HepG2 (cell line): ENCODE data around the gene NLRC3. TPM values are rescaled to one million over a fixed set of nuclear protein-coding genes. Genes with fewer than 3 reads are reported as not detected.

Experiments
- ATAC-seq: fragments of 200-7000 bp; cut with Tn5 transposase; 3 replicates; pipeline ENCODE4 v1.9.1; 2020; ENCODE audit warnings: mild to moderate bottlenecking, moderate library complexity
- BruUV-seq: library from RNA; stranded (reverse); fragments of 400-500 nt; replicated peaks from 2 replicates; lab custom pipeline; 2021; lab: Mats Ljungman, UMichigan
- CTCF ChIA-PET: fragments of 300-600 bp; formaldehyde crosslinking; extraction: SDS; loops from one replicate; lab custom pipeline; 2021; ENCODE audit warnings: low total read pairs, inconsistent platforms, low intra/inter-chr PET ratio; lab: Yijun Ruan, JAX
- POLR2A ChIA-PET: fragments of 350-600 bp; sonication (Branson Sonifier 250); formaldehyde crosslinking; loops from one replicate; lab custom pipeline; 2020; ENCODE audit warnings: antibody characterized with exemption, inconsistent platforms; lab: Yijun Ruan, JAX
- DNase-seq: peaks from one replicate; pipeline ENCODE4 v3.0.0-alpha.2; 2015; ENCODE audit warnings: low spot score
- FAIRE-seq: peaks from 3 replicates; lab custom pipeline; 2011; peaks lifted over from hg19 to GRCh38; lab: Jason Lieb, UNC
- H2AFZ ChIP-seq: one replicate; pipeline ENCODE4 v1.6.1; 2011; ENCODE audit warnings: low read length, inconsistent platforms
- H3K27ac ChIP-seq: fragments of 300-600 bp; 3 replicates; pipeline ENCODE4 v1.8.0; 2011; ENCODE audit warnings: mixed run types, mild to moderate bottlenecking, mixed read lengths, low read length, inconsistent platforms; ENCODE audit not compliant: insufficient read depth; ENCODE audit errors: extremely low read length
- H3K27me3 ChIP-seq, 2 experiments: fragments of 200-600 bp in 1 of 2; 2 replicates in 1 of 2; 3 replicates in 1 of 2; pipeline versions ENCODE4 v1.6.0 to v1.8.0; 2011; ENCODE audit warnings: low read length in 2 of 2, mild to moderate bottlenecking in 2 of 2, moderate library complexity in 2 of 2, inconsistent platforms in 1 of 2; ENCODE audit not compliant: insufficient read depth in 2 of 2, control insufficient read depth in 1 of 2
- H3K36me3 ChIP-seq, 2 experiments: fragments of 200-600 bp in 1 of 2; replicated peaks in 1 of 2; 2 replicates in 1 of 2; 3 replicates in 1 of 2; pipeline versions ENCODE4 v1.5.1 to v1.8.0; 2011; ENCODE audit warnings: low read length in 2 of 2, inconsistent platforms in 1 of 2; ENCODE audit not compliant: insufficient read depth in 2 of 2, control insufficient read depth in 1 of 2
- H3K4me1 ChIP-seq: 2 replicates; pipeline ENCODE4 v1.5.1; 2012; ENCODE audit warnings: low read length, inconsistent platforms; ENCODE audit not compliant: insufficient read depth
- H3K4me2 ChIP-seq: 2 replicates; pipeline ENCODE4 v1.6.0; 2011; ENCODE audit warnings: low read depth, low read length, inconsistent platforms
- H3K4me3 ChIP-seq, 3 experiments: fragments of 200-600 bp in 1 of 3; sonication (generic), shearing (Covaris generic) in 1 of 3; replicated peaks in 1 of 3; 2 replicates each; pipeline ENCODE4 v1.5.1; 2011 to 2016; ENCODE audit warnings: low read length in 3 of 3, inconsistent platforms in 2 of 3, low read depth in 2 of 3, mild to moderate bottlenecking in 2 of 3, control low read depth in 1 of 3, mixed read lengths in 1 of 3; ENCODE audit not compliant: insufficient read depth in 1 of 3
- H3K79me2 ChIP-seq: one replicate; pipeline ENCODE4 v1.6.1; 2011; ENCODE audit warnings: low read length, inconsistent platforms; ENCODE audit not compliant: insufficient read depth
- H3K9ac ChIP-seq: 2 replicates; pipeline ENCODE4 v1.6.0; 2011; ENCODE audit warnings: mild to moderate bottlenecking, low read depth, low read length, inconsistent platforms; ENCODE audit not compliant: insufficient read depth
- H3K9me3 ChIP-seq: 2 replicates; pipeline ENCODE4 v1.5.1; 2012; ENCODE audit warnings: mild to moderate bottlenecking, low read length
- H4K20me1 ChIP-seq: 2 replicates; pipeline ENCODE4 v1.6.0; 2011; ENCODE audit warnings: inconsistent platforms, mild to moderate bottlenecking, low read length, moderate library complexity; ENCODE audit not compliant: insufficient read depth
- GABPA ChIP-seq, 2 experiments: IDR thresholded peaks; 2 replicates each; pipeline ENCODE4 v1.6.1; 2011 to 2016; ENCODE audit warnings: low read depth in 2 of 2, low read length in 1 of 2, missing biosample characterization in 1 of 2, missing genetic modification characterization in 1 of 2
- GPN1 ChIP-seq: sonication (generic); formaldehyde crosslinking; IDR thresholded peaks from 2 replicates; pipeline ENCODE4 v1.5.1; 2020; ENCODE audit warnings: missing genetic modification reagents, borderline replicate concordance
- HNRNPL ChIP-seq: fragments of 200-400 bp; formaldehyde crosslinking; IDR thresholded peaks from 2 replicates; pipeline ENCODE4 v1.6.1; 2017; ENCODE audit warnings: mild to moderate bottlenecking, low read depth, low read length
- ISL2 ChIP-seq: sonication (generic); formaldehyde crosslinking; IDR thresholded peaks from 2 replicates; pipeline ENCODE4 v1.5.0; 2020; ENCODE audit warnings: missing genetic modification reagents
- MAFF ChIP-seq: IDR thresholded peaks from 2 replicates; pipeline ENCODE4 v1.6.1; 2011; ENCODE audit warnings: low read depth, low read length, improper control_type of control experiment
- MYNN ChIP-seq: sonication (generic); formaldehyde crosslinking; IDR thresholded peaks from 2 replicates; pipeline ENCODE4 v1.4.0; 2020; ENCODE audit warnings: mild to moderate bottlenecking, low read depth, missing genetic modification reagents
- NFKBIZ ChIP-seq: IDR thresholded peaks from 2 replicates; pipeline ENCODE4 v1.6.1; 2018; ENCODE audit warnings: missing genetic modification reagents, missing compliant biosample characterization
- RELA ChIP-seq: sonication (generic); formaldehyde crosslinking; IDR thresholded peaks from 2 replicates; pipeline ENCODE4 v1.4.0; 2020; ENCODE audit warnings: missing genetic modification reagents
- ZBTB38 ChIP-seq: sonication (generic); formaldehyde crosslinking; IDR thresholded peaks from 2 replicates; pipeline ENCODE4 v1.5.1; 2020; ENCODE audit warnings: mild to moderate bottlenecking, missing genetic modification reagents
- ZFP37 ChIP-seq: sonication (generic); formaldehyde crosslinking; IDR thresholded peaks from 2 replicates; pipeline ENCODE4 v1.4.0; 2020; ENCODE audit warnings: missing genetic modification reagents, borderline replicate concordance
- ZNF138 ChIP-seq: sonication (generic); formaldehyde crosslinking; IDR thresholded peaks from 2 replicates; pipeline ENCODE4 v1.5.0; 2020; ENCODE audit warnings: mild to moderate bottlenecking, low read depth, missing genetic modification reagents
- ZNF205 ChIP-seq: IDR thresholded peaks from 2 replicates; pipeline ENCODE4 v1.6.1; 2018; ENCODE audit warnings: missing biosample characterization, missing genetic modification reagents
- ZNF24 ChIP-seq: fragments of 450-650 bp; IDR thresholded peaks from 2 replicates; pipeline ENCODE4 v1.6.1; 2017; ENCODE audit warnings: antibody characterized with exemption, mild to moderate bottlenecking
- ZNF503 ChIP-seq: sonication (generic); formaldehyde crosslinking; IDR thresholded peaks from 2 replicates; pipeline ENCODE4 v1.4.0; 2020; ENCODE audit warnings: missing genetic modification reagents
- ZNF512B ChIP-seq: sonication (generic); formaldehyde crosslinking; IDR thresholded peaks from 2 replicates; pipeline ENCODE4 v1.5.1; 2020; ENCODE audit warnings: missing genetic modification reagents, mild to moderate bottlenecking, borderline replicate concordance
- ZNF780A ChIP-seq: sonication (generic); formaldehyde crosslinking; IDR thresholded peaks from 2 replicates; pipeline ENCODE4 v1.8.0; 2022; ENCODE audit warnings: mild to moderate bottlenecking, missing genetic modification reagents, moderate library complexity
- WGBS: methylation state at CpG from one replicate; pipeline ENCODE4 v1.1.6; 2017; ENCODE audit warnings: low lambda C conversion rate; 5-methylcytosine and 5-hydroxymethylcytosine counted together
- in situ Hi-C: cut with HindIII; loops from 2 replicates; pipeline ENCODE4 v1.10.0; 2017; ENCODE audit warnings: low pct_unique_long_range_greater_than_20kb; ENCODE audit not compliant: extremely low pct_ligation_motif_present
- intact Hi-C: fragments of 100-400 bp; cut with micrococcal nuclease; formaldehyde crosslinking; loops from one replicate; pipeline ENCODE4 v1.10.0; 2022; ENCODE audit not compliant: unreplicated experiment
- polyA plus RNA-seq, 8 experiments: library from polyadenylated mRNA; depleted of rRNA in 3 of 8; stranded (reverse) in 7 of 8; unstranded in 1 of 8; fragments of >200 nt; fragmentation: Illumina TruSeq in 4 of 8; extraction: Trizol in 4 of 8; gene quantifications; 2 replicates each; pipeline versions ENCODE4 v1.2.1 to v1.2.3, GENCODE V29; 2011 to 2016; ENCODE audit warnings: low read depth in 4 of 8, missing spikeins in 1 of 8, mixed read lengths in 1 of 8; ENCODE audit not compliant: insufficient read depth in 1 of 8
- total RNA-seq, 5 experiments: library from RNA; depleted of rRNA; stranded (reverse); fragments of >200 nt; fragmentation: Illumina TruSeq; extraction: Trizol; gene quantifications; 2 replicates each; pipeline ENCODE4 v1.2.3, GENCODE V29; 2016; ENCODE audit warnings: low read depth in 1 of 5
- TF ChIP-seq, protein P1 (sequence below): sonication (generic); formaldehyde crosslinking; IDR thresholded peaks from 2 replicates; pipeline ENCODE4 v1.5.0; 2020; ENCODE audit warnings: mild to moderate bottlenecking, missing genetic modification reagents, moderate library complexity
- TF ChIP-seq, protein P2 (sequence below): IDR thresholded peaks from 2 replicates; pipeline ENCODE4 v1.6.1; 2016; ENCODE audit warnings: missing compliant biosample characterization, missing genetic modification reagents, borderline replicate concordance

Gene NLRC3
- total and polyA plus RNA-seq, 2 of the 13 experiments (the other 11 are each of a cell fraction or from before 2014, with no cell fraction given): not detected

- ATAC-seq: no peak
- Histone ChIP-seq H3K4me2 (no peak overlapping the region), H3K4me3 (no peak overlapping the region), H3K27me3 (no peaks in the 10 kb centered on the region), H3K27ac (no peak overlapping the region), H3K9ac (no peak overlapping the region), H3K36me3 (0 out of 5 replicates have a peak, but pooled peaks cover 0 to 6% of the 10 kb centered on the region in 2 experiments), H3K9me3 (no peaks in the 10 kb centered on the region), H3K79me2 (no peaks in the 10 kb centered on the region), H2AFZ (no peak overlapping the region), H4K20me1 (no peaks in the 10 kb centered on the region), H3K4me1 (no peaks in the 10 kb centered on the region)
- ChIA-PET POLR2A (no interaction called here), CTCF (no interaction called here)
- in situ Hi-C loops (no loop called here), intact Hi-C loops (no loop called here)
- no peak for FAIRE-seq
- TF ChIP-seq ZFP37 (CRISPR knock-in tag) (no peak), HNRNPL (no peak), ZNF512B (CRISPR knock-in tag) (no peak), RELA (CRISPR knock-in tag) (no peak), ISL2 (CRISPR knock-in tag) (no peak), ZNF138 (CRISPR knock-in tag) (no peak), ZNF205 (CRISPR knock-in tag) (no peak), NFKBIZ (CRISPR knock-in tag) (no peak), ZNF780A (CRISPR knock-in tag) (no peak), ZNF24 (no peak), GPN1 (CRISPR knock-in tag) (no peak), MYNN (CRISPR knock-in tag) (no peak), MAFF (no peak), GABPA (IDR thresholded peaks at IDR 0.05; ENCODE audit: low read depth, low read length) (no peak), GABPA (CRISPR knock-in tag; IDR thresholded peaks at IDR 0.05; ENCODE audit: low read depth) (no peak), ZNF503 (CRISPR knock-in tag) (no peak), ZBTB38 (no peak)
- TF ChIP-seq, protein P1, sequence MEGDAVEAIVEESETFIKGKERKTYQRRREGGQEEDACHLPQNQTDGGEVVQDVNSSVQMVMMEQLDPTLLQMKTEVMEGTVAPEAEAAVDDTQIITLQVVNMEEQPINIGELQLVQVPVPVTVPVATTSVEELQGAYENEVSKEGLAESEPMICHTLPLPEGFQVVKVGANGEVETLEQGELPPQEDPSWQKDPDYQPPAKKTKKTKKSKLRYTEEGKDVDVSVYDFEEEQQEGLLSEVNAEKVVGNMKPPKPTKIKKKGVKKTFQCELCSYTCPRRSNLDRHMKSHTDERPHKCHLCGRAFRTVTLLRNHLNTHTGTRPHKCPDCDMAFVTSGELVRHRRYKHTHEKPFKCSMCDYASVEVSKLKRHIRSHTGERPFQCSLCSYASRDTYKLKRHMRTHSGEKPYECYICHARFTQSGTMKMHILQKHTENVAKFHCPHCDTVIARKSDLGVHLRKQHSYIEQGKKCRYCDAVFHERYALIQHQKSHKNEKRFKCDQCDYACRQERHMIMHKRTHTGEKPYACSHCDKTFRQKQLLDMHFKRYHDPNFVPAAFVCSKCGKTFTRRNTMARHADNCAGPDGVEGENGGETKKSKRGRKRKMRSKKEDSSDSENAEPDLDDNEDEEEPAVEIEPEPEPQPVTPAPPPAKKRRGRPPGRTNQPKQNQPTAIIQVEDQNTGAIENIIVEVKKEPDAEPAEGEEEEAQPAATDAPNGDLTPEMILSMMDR (CRISPR knock-in tag): no peak
- TF ChIP-seq, protein P2, sequence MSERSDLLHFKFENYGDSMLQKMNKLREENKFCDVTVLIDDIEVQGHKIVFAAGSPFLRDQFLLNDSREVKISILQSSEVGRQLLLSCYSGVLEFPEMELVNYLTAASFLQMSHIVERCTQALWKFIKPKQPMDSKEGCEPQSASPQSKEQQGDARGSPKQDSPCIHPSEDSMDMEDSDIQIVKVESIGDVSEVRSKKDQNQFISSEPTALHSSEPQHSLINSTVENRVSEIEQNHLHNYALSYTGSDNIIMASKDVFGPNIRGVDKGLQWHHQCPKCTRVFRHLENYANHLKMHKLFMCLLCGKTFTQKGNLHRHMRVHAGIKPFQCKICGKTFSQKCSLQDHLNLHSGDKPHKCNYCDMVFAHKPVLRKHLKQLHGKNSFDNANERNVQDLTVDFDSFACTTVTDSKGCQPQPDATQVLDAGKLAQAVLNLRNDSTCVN (CRISPR knock-in tag): no peak
- BruUV-seq: no TSS peak
- DNase-seq: no peak
- WGBS: 97% methylated on average over 18 of the region's 22 CpGs
Measured at GRCh38 chr16:3589001-3589400, 11.8 kb upstream of the NLRC3 start.
